HG02970 (cell line): Measurements from ENCODE around the gene PLIN5.

ENCODE experiments used
- ATAC-seq: cut with Tn5 transposase; IDR thresholded peaks from one replicate; pipeline ENCODE4 v1.9.1; 2021; ENCODE audit warnings: mild to moderate bottlenecking, moderate library complexity, moderate number of reproducible peaks; ENCODE audit not compliant: unreplicated experiment, low FRiP score

PLIN5 gene

DNA sequence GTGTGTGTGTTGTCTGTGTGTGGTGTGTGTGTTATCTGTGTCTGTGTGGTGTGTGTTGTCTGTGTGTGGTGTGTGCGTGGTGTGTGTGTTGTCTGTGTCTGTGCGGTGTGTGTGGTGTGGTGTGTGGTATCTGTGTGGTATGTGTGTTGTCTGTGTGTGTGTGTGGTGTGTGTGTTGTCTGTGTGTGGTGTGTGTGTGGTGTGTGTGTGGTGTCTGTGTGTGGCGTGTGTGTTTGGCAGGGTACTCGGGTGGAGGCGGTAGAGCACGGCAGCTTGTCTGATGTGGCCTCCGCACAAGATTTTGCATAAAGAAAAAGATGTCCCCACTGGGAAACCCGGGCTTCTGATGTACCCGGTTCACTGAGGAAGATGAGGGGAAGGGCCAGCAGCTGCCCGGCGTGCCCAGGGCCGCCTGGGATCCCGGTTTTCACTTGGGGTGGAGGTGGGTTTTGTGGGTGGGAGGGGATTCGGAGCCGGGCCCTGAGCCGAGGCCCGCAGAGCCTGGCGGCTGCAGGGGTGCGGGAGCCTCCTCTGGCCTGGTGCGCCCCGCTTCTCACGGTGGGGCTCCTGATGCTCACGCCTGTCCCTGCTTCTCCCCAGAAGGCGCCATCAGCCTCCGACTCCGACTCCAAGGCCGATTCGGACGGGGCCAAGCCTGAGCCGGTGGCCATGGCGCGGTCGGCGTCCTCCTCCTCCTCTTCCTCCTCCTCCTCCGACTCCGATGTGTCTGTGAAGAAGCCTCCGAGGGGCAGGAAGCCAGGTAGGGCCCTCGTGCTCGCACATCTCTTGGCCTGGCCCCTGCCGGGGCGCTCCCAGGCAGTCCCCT is 41.7 kb downstream of the PLIN5 start:
- no peak for ATAC-seq

GRCh38 chr19:4492337-4493103 is 42.5 kb downstream of the PLIN5 start:
- ATAC-seq: no peak

DNA sequence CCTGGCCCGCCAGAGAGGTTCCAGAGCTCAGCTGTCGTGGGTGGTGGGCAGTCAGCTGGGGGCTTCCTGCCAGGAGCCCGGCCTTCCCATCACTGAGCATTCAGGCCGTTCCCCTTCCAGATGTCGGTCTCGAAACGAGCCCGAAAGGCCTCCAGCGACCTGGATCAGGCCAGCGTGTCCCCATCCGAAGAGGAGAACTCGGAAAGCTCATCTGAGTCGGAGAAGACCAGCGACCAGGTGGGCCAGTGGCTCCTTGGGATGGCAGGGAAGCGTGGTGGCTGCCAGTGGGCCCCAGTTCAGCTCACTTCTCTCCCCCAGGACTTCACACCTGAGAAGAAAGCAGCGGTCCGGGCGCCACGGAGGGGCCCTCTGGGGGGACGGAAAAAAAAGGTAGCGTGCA is 43.6 kb downstream of the PLIN5 start:
- no peak for ATAC-seq

- ATAC-seq: no peak
Observed at GRCh38 chr19:4488496-4488895, 46.5 kb downstream of the PLIN5 start.

DNA sequence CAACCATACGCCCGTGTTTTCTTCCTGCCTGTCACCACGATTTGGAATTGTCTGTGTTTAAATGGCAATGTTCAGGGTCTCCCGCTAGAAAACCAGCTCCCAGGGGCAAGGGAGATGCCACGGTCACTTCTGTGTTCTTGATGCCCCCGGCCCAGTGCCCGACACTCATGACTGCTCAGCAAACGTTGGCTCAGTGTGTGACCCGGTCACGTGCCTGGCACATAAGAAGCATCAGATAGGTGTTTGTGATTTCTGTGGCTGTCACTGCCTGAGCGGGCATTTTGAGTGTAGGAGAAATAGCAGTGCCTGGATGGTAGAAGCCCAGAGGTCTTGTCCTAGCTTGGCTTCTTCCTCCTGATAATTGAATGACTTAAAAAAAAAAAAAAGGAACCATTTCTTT is 47.5 kb downstream of the PLIN5 start:
- no peak for ATAC-seq

- no peak for ATAC-seq
Observed at GRCh38 chr19:4483385-4483784, 51.6 kb downstream of the PLIN5 start.

- ATAC-seq: no peak
Observed at GRCh38 chr19:4482721-4483364, 52.2 kb downstream of the PLIN5 start.

DNA sequence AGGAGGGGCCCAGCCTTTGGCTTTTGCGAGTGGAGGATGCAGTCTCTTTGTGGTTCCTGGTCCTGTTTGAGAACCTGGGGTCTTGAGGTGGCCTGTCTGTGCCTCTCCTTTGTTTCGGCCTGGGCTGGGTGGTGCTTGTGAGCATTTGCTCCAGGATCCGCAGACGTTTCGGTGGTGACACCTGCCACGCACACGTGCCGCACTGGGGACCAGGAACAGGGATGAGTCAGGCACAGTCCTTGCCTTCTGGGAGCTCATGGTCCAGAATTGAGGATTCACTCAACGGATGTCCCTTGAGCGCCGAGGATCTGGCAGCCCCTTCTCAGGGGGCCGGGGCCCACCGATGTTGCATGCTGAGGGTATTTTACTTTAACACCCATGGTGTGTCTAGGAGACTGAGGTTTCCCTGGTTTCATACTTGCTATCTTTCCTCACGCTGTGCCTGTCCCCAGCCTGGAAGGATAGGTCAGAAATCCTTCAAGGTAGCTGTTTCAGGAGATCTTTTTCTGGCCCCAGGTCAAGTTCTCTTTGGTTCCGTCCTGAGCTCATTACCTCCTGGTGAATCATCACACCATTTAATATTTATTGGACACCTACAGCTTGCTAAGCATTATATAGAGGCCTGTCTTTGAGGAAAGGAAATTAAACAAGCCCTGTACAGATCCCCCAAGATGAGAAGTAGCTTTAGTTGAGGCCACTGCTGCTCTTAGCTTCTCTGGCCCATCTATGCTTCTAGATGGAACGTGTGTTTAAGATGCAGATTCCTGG is 57.8 kb downstream of the PLIN5 start:
- no peak for ATAC-seq

DNA sequence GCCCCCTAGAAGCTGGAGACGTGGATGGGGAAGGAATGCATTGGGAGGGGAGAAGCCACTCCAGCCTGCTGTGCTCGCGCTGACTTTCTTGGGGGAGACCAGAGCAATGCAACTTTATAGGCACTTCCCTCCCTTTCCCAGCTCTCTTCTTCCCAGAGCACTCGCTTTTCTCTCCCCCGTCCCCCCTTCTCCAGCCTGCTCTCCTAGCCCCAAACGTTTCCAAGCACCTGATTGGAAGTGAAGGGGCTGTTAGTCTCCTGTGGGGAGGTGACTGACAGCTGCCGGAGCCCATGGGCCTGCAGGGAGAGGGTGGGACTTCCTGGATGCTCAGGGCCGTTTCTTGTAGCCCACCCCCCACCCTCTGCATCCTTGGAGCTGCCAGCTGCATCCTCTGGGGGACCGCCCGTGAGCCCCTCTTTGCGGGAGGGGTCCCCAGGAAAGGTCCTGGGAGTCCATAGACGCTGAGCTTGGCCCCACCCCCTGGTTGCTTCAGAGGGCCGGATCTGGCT is 60.5 kb downstream of the PLIN5 start:
- no peak for ATAC-seq

- no peak for ATAC-seq
Observed at GRCh38 chr19:4473763-4474513, 61.1 kb downstream of the PLIN5 start.

DNA sequence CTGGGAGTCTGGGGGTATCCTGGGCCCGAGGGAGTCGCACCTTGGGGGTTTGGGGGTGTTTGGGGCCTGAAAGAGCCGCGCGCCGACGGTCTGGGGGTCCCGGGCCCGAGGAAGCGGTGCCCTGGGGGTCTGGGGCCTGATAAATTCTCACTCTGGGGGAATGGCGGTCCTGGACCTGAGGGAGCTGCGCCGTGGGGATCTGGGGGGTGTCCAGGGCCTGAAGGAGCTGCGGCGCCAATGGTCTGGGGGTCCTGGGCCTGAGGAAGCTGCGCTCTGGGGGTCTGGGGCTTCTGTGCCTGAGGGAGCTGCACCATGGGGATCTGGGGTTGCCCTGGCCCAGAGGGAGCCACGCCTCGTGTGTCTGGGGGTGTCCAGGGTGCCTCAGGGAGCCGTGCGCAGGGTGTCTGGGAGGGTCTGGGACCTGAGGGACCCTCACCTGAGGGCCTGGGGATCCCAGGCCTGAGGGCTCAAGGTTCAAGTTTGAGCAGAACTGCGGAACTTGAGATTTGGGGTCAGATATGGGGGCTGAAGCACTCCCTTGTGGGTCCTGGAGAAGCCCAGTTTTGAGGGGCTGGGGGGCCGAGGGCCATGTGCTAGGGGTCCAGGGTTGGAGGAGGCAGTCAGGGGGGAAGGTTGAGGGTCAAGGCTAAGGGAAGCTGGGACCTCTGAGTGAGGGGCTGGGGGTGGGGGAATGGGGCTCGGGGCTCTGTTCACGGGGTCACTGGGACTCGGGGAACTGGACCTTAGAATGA is 61.8 kb downstream of the PLIN5 start:
- no peak for ATAC-seq
